ENCODE measurements around the gene LUC7L. TPM values are rescaled to one million over a fixed set of nuclear protein-coding genes. Genes with fewer than 3 reads are reported as not detected.
A peak's percentile ranks its signal among the peaks of the same experiment; 100 is the strongest.

Gene LUC7L
- total and polyA plus RNA-seq, 4 donors: 63.4 to 199 (median 138) TPM

- H3K36me3 ChIP-seq (ENCODE audit: control insufficient read depth, insufficient read depth, low read length): peaks cover 71% of the 10 kb centered on the region
- WGBS (ENCODE audit: insufficient coverage): 84% methylated on average over 5 of the region's 6 CpGs
Measured at GRCh38 chr16:253833-254232, 24.6 kb upstream of the LUC7L start.

GRCh38 chr16:252366-253337 lies 23.4 kb upstream of the LUC7L start:
- no peaks in the 10 kb centered on the region for H3K27me3 ChIP-seq (ENCODE audit: control insufficient read depth, insufficient read depth, low read length)
- H3K9me3 ChIP-seq (ENCODE audit: control insufficient read depth, insufficient read depth, low read length): no peaks in the 10 kb centered on the region
- peaks cover 65% of the 10 kb centered on the region for H3K36me3 ChIP-seq (ENCODE audit: control insufficient read depth, insufficient read depth, low read length)
- H3K27ac ChIP-seq (ENCODE audit: low read depth, low read length): no peak overlapping the region
- H3K4me3 ChIP-seq (ENCODE audit: low read depth, low read length): no peak overlapping the region
- no peaks in the 10 kb centered on the region for H3K4me1 ChIP-seq (ENCODE audit: control insufficient read depth, insufficient read depth, low read length)
- WGBS (ENCODE audit: insufficient coverage): 94% methylated on average over 15 of the region's 30 CpGs
- no peak for DNase-seq (ENCODE audit: low read depth in 4 of 6, low spot score in 6 of 6)

More at GRCh38 chr16:253833-254232, 24.6 kb upstream of the LUC7L start:
- Histone ChIP-seq H3K27ac (ENCODE audit: low read depth, low read length) (no peak overlapping the region), H3K4me3 (ENCODE audit: low read depth, low read length) (no peak overlapping the region), H3K4me1 (ENCODE audit: control insufficient read depth, insufficient read depth, low read length) (no peaks in the 10 kb centered on the region), H3K9me3 (ENCODE audit: control insufficient read depth, insufficient read depth, low read length) (no peaks in the 10 kb centered on the region), H3K27me3 (ENCODE audit: control insufficient read depth, insufficient read depth, low read length) (no peaks in the 10 kb centered on the region)
- DNase-seq (ENCODE audit: low read depth in 4 of 6, low spot score in 6 of 6): no peak

- 92% methylated on average over 10 of the region's 12 CpGs for WGBS (ENCODE audit: insufficient coverage)
- Histone ChIP-seq H3K36me3 (ENCODE audit: control insufficient read depth, insufficient read depth, low read length) (peaks cover 48% of the 10 kb centered on the region), H3K27ac (ENCODE audit: low read depth, low read length) (no peak overlapping the region), H3K4me1 (ENCODE audit: control insufficient read depth, insufficient read depth, low read length) (no peaks in the 10 kb centered on the region), H3K9me3 (ENCODE audit: control insufficient read depth, insufficient read depth, low read length) (no peaks in the 10 kb centered on the region), H3K27me3 (ENCODE audit: control insufficient read depth, insufficient read depth, low read length) (no peaks in the 10 kb centered on the region), H3K4me3 (ENCODE audit: low read depth, low read length) (no peak overlapping the region)
- DNase-seq (ENCODE audit: low read depth in 4 of 6, low spot score in 6 of 6): no peak
Measured at GRCh38 chr16:249431-249830, 20.2 kb upstream of the LUC7L start.

GRCh38 chr16:247027-247426 lies 17.8 kb upstream of the LUC7L start:
- Histone ChIP-seq H3K27me3 (ENCODE audit: control insufficient read depth, insufficient read depth, low read length) (no peaks in the 10 kb centered on the region), H3K4me1 (ENCODE audit: control insufficient read depth, insufficient read depth, low read length) (no peaks in the 10 kb centered on the region), H3K9me3 (ENCODE audit: control insufficient read depth, insufficient read depth, low read length) (no peaks in the 10 kb centered on the region), H3K4me3 (ENCODE audit: low read depth, low read length) (no peak overlapping the region), H3K36me3 (ENCODE audit: control insufficient read depth, insufficient read depth, low read length) (peaks cover 32% of the 10 kb centered on the region), H3K27ac (ENCODE audit: low read depth, low read length) (no peak overlapping the region)
- no peak for DNase-seq (ENCODE audit: low read depth in 4 of 6, low spot score in 6 of 6)
- 96% methylated on average over 5 of the region's 12 CpGs for WGBS (ENCODE audit: insufficient coverage)

GRCh38 chr16:245105-245504 lies 15.9 kb upstream of the LUC7L start:
- Histone ChIP-seq H3K4me3 (ENCODE audit: low read depth, low read length) (no peak overlapping the region), H3K36me3 (ENCODE audit: control insufficient read depth, insufficient read depth, low read length) (peaks cover 18% of the 10 kb centered on the region), H3K9me3 (ENCODE audit: control insufficient read depth, insufficient read depth, low read length) (no peaks in the 10 kb centered on the region), H3K27me3 (ENCODE audit: control insufficient read depth, insufficient read depth, low read length) (no peaks in the 10 kb centered on the region), H3K27ac (ENCODE audit: low read depth, low read length) (no peak overlapping the region), H3K4me1 (ENCODE audit: control insufficient read depth, insufficient read depth, low read length) (no peaks in the 10 kb centered on the region)
- no peak for DNase-seq (ENCODE audit: low read depth in 4 of 6, low spot score in 6 of 6)
- 94% methylated on average over 7 of the region's 9 CpGs for WGBS (ENCODE audit: insufficient coverage)

GRCh38 chr16:243348-243747 lies 14.1 kb upstream of the LUC7L start:
- Histone ChIP-seq H3K27me3 (ENCODE audit: control insufficient read depth, insufficient read depth, low read length) (no peaks in the 10 kb centered on the region), H3K4me3 (ENCODE audit: low read depth, low read length) (no peak overlapping the region), H3K4me1 (ENCODE audit: control insufficient read depth, insufficient read depth, low read length) (no peaks in the 10 kb centered on the region), H3K36me3 (ENCODE audit: control insufficient read depth, insufficient read depth, low read length) (peaks cover 8% of the 10 kb centered on the region), H3K9me3 (ENCODE audit: control insufficient read depth, insufficient read depth, low read length) (no peaks in the 10 kb centered on the region), H3K27ac (ENCODE audit: low read depth, low read length) (no peak overlapping the region)
- no peak for DNase-seq (ENCODE audit: low read depth in 4 of 6, low spot score in 6 of 6)
- 100% methylated on average over 2 of the region's 4 CpGs for WGBS (ENCODE audit: insufficient coverage)

GRCh38 chr16:242281-242680 lies 13.0 kb upstream of the LUC7L start:
- DNase-seq (ENCODE audit: low read depth in 4 of 6, low spot score in 6 of 6): no peak
- no CpG with 5 or more reads among the region's 10 CpGs for WGBS (ENCODE audit: insufficient coverage)
- H3K4me1 ChIP-seq (ENCODE audit: control insufficient read depth, insufficient read depth, low read length): no peaks in the 10 kb centered on the region
- H3K4me3 ChIP-seq (ENCODE audit: low read depth, low read length): no peak overlapping the region
- no peak overlapping the region for H3K27ac ChIP-seq (ENCODE audit: low read depth, low read length)
- peaks cover 8% of the 10 kb centered on the region for H3K36me3 ChIP-seq (ENCODE audit: control insufficient read depth, insufficient read depth, low read length)
- H3K9me3 ChIP-seq (ENCODE audit: control insufficient read depth, insufficient read depth, low read length): no peaks in the 10 kb centered on the region
- no peaks in the 10 kb centered on the region for H3K27me3 ChIP-seq (ENCODE audit: control insufficient read depth, insufficient read depth, low read length)

- DNase-seq (ENCODE audit: low read depth in 4 of 6, low spot score in 6 of 6): no peak
- no peaks in the 10 kb centered on the region for H3K27me3 ChIP-seq (ENCODE audit: control insufficient read depth, insufficient read depth, low read length)
- H3K36me3 ChIP-seq (ENCODE audit: control insufficient read depth, insufficient read depth, low read length): peaks cover 4% of the 10 kb centered on the region
- no CpG with 5 or more reads among the region's 8 CpGs for WGBS (ENCODE audit: insufficient coverage)
- no peak overlapping the region for H3K4me3 ChIP-seq (ENCODE audit: low read depth, low read length)
- no peaks in the 10 kb centered on the region for H3K9me3 ChIP-seq (ENCODE audit: control insufficient read depth, insufficient read depth, low read length)
- peaks cover 5% of the 10 kb centered on the region for H3K4me1 ChIP-seq (ENCODE audit: control insufficient read depth, insufficient read depth, low read length)
- no peak overlapping the region for H3K27ac ChIP-seq (ENCODE audit: low read depth, low read length)
Measured at GRCh38 chr16:240559-240958, 11.3 kb upstream of the LUC7L start.

DNA sequence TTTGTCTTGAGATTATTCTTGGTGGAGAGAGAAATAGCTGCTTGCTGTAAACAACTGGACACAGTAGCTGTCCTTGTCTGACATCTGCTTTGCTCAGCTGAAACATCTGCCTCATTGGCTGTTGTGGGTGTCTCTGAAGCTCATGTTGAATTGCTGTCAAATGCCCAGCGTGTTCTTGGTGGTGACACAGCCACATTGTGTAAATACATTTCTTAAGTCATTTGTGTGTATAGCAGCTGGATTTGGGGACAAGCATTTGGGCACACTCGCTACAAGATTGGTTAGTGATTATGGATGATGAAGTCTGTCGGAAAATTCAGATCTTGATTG lies 10.7 kb upstream of the LUC7L start:
- Histone ChIP-seq H3K36me3 (ENCODE audit: control insufficient read depth, insufficient read depth, low read length) (peaks cover 1% of the 10 kb centered on the region), H3K9me3 (ENCODE audit: control insufficient read depth, insufficient read depth, low read length) (no peaks in the 10 kb centered on the region), H3K27ac (ENCODE audit: low read depth, low read length) (peak overlapping the region; percentile 57), H3K4me3 (ENCODE audit: low read depth, low read length) (no peak overlapping the region), H3K4me1 (ENCODE audit: control insufficient read depth, insufficient read depth, low read length) (peaks cover 11% of the 10 kb centered on the region), H3K27me3 (ENCODE audit: control insufficient read depth, insufficient read depth, low read length) (no peaks in the 10 kb centered on the region)
- DNase-seq (ENCODE audit: low read depth in 4 of 6, low spot score in 6 of 6): peak in 3 of 6 donors; percentile 3 to 61 (median 5)
- WGBS (ENCODE audit: insufficient coverage): 50% methylated on average over 1 of the region's 3 CpGs

All from spinal cord (tissue), 10 donors.